DMS153 (cell line): ENCODE results near the gene ZNF746.
"Not testable (repeated sequence)": the region's sequence is repeated elsewhere in the genome, so short reads cannot be mapped to it uniquely, and the experiment has no call there.

Experiments used
- DNase-seq: peaks from one replicate; lab custom pipeline; 2025; lab: John Stamatoyannopoulos, UW

The ZNF746 gene

DNA sequence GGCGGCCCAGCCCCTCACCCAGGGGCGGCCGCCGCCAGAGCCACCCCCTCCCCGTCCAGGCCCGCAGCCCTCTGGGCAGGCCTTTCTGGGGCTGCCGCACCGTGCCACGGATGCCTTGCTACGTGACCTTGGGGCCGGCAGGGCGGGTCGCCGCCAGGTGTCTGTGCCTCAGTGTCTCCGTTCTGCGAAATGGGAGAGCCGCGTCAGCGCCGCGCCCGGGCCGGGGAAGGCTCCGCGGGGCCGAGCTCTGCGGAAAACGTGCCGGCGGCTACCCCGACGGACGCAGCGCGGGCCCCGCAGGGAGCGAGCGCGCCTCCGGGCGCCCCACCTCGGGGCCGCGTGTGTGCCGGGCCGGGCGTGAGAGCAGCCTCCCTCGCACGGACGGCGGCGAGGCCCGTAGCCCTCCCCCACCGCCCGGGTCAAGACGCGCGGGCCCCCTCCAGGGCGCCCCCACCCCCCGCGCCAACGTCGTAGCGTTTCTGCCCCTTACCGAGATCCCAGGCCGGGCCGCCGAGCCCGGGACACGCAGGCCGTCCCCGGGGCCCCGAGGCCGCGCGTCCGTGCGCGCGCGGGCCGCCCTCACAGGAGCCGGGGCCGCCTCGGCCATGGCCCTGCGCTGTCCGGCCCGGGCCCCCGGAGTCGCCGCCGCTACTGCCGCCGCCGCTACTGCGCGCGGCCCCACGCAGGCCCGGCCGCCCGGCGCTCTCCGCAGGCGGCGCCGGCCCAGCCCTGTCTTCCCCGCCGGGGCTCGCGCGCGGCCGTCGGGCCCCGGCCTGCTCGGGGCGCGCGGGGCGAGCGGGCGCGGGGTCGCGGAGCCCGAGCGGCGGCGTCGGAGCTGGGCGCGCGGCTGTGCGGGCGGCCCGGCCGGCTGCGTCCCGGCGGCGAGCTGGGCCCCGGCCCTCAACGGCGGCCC is 37.8 kb downstream of the ZNF746 start:
- DNase-seq, result no peak

DNA sequence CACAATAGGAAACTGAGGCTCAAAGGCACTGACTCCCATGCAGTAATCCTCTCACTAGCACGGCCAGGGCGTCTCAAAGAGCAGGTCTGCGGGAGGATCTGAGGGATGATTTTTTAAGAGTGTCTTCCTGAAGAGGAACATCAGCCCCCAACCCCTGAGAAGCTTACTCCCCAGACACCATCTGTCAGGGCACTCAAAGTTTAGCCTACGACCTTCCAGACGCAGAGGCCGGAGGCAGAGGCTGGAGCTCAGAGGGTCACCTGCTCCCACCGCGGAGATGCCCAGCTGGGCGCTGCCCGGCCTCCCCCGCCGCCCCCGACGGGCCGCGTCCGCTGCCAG is 38.4 kb downstream of the ZNF746 start:
- DNase-seq, result no peak

DNA sequence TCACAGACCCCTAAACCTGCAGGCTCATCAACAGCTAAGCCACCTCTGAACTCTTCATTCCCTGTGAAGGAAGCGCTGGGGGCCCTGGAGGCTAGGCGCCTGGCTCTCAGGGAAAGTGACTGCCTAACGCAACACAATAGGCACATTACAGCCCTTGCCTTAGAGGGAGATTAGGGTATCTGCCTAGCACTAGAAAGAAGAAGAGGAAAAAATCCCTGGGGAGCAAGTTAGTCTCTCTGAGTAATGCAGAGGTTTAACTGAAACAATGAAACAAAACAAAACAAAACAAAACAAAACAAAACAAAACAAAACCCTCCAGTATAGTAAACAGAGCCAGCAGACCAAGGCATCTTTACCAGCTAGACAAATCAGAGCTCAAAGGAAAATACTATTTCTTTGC is 39.4 kb downstream of the ZNF746 start:
- DNase-seq, result no peak

DNA sequence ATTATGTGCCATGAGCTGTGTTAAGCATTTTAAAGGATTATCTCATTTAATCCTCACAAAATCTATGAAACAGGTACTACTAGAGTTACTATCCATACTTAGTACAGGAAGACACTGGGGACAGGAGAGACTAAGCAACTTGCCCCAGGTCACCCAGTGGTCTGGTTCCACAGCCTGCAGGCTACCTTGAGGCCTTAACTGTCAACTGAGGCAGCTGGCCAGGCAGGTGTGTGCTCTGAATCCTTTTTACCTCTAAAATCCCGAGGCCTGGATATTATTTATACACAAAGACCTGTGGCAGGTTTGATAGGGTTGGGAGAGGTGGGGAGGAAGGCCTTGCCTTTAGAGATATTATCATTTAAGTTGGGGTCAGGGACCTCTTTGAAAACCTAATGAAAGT is 39.8 kb downstream of the ZNF746 start:
- DNase-seq, result no peak

DNA sequence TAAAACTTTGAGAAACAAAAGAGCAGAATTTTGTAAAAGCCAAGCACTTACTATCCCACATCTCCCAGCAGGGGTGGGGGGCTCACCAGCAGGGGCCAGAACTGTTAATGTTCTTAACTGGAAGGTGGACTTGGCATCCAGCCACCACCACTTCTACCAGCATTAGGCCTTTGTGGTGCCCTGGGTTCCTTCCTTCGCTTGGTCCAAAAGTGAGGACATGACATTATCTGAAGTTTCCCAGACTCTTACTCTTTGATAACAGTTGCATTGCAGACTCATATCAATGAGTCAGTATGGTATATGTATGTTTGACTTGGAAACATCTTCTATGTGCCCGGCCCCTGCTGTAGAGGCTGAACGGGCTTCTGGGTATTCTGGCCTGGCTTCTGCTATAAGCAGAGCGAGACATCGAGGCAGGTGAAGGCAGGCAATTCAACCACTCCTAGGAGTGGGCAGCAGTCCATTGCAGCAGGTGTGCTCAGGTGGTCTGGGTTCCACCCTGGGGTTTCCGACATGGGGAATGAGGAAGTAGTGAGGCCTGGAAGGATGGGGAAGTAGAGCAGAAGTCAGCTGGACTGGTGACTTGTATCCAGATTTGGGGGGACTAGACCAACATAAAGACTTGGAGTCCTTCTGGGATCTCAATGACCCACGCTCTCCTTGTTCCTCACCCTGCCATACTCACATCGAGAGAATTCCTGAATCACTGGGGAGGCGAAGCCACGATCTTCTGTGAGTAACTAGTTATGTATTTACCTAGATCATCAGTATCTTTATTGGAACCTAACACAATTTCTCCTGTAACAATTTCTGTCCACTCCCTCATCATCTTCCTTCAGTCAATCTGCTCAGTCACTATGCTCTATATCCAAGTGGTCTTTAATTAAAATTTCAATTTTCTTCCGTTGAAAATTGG is 40.8 kb downstream of the ZNF746 start:
- no peak for DNase-seq

DNA sequence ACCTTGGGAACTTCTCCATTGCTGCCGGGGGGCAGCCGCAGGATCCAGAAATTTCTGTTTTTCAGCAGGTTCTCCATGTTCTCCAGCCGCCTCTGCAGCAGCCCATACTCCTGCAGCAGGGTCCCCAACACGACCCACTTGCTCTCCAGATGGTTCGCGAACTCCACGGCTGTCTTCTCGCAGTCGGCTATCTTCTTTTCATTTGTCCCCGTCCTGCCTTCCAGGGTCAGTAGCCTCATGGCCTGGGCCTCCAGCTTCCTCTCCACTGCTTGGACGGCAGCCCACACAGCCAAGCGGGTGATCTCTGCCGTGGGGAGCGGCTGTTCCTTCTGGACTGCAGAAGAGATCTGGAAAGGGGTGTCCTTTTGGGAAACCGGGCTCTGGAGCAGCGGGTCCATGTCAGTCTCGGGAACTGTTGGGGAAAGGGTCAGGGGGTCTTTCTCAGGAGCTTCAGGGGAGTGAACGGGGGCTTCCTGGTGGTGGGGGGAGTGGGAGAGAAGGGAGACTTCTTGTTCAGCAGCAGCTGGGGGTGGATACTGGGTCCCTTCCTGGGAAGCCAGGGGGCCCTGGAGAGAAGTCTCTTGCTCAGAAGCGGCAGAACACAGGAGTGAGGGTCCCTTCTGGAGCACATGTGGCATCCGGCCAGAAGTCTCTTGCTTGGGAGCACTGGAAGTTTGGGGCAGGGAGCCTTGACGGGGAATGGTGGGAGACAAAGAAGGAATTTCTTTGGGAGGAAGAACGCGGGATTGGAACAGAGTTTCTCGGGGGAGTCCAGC is 42.2 kb downstream of the ZNF746 start:
- no peak for DNase-seq

DNA sequence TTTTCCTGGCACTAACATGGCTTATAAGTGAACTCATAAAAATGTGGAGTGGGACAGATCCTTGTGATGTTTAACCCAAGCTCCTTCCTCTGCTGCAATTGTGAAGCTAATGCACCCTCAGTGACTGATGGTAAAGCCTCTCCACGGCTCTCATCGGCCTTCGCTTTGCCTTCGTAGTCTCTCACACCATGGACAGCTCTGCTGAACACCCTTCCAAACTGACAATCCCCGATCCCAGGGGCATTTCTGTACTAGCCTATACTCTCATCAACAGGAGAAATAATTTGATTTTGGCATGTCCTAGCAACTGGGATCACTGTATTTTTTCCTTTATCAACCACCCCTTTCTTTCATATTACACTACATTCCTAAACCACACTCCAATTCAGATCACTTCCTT is 42.9 kb downstream of the ZNF746 start:
- DNase-seq, result no peak

DNA sequence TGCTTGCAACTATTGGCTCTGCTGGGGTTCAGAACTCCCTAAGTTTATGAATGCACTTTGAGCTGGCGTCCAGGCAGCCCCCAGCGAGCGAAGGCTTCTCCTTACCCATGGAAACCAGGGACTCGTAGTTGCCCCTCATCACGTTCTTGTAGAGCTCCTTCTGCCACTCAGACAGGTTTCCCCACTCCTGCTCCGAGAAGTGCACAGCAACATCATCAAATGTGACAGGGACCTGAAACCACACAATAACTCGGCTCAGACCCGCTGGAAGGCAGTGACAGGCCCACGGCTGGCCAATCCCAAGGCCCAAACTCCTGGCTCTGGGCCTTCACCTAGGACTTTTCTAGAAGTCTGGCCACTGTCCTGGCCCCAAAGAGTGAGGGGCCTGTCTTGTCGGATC is 43.6 kb downstream of the ZNF746 start:
- no peak for DNase-seq

DNA sequence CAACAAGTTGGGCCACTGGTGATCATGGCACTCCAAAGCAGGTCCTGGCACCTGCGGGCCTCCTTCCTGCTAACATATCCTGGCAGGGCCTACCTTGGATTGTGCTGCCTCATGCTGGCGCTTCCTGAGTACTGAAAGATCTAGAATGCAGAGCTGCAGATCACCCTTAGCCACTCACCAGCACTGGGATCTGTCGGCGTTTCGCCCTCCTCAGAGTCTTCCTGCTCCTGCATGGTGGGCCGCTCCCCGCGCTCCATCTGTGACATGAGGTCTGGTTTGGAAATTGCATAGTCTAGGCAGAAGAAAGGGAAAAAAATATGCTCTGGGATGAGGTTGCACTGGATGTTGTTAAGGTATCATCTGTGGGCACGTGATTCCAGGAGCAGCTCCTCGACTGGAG is 46.8 kb downstream of the ZNF746 start:
- DNase-seq, result no peak

DNA sequence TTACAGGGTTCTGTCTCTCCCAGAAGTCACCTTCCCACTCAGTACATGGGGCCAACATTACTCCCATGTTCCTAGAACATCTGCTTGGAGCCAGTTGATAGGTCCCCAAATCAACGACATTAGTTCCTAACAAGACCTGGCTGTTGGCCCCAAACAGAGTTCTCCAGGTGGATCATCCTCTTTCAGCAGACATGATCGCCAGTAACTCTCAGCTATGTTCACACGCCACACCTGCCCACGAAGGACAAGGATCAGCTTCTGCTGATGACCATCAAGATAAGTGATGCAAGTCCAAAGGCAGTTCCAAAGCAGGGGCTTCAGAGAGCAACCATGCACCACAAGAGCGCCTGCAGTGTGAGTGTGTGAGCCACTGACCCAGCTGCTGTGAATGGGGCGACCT is 47.7 kb downstream of the ZNF746 start:
- DNase-seq, result no peak

DNA sequence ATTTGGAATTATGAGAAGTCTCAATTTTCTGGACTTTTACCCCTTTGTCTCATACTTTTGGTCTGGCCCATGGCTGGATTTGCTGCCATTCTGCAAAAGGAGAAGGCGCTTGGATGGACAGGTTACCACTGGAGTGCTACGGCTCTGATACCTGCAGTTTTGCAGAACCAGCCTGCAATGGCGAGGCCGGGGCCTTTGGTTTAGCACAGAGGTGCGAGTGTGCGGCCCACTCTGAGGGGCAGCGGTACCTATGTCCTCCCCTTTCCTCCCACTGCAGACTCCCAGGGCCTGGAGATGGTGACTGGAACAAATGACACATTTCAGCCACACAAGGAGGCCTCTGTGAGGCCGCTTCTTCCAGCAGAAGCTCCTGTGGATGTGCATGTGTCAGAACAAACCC is 48.6 kb downstream of the ZNF746 start:
- no peak for DNase-seq

DNA sequence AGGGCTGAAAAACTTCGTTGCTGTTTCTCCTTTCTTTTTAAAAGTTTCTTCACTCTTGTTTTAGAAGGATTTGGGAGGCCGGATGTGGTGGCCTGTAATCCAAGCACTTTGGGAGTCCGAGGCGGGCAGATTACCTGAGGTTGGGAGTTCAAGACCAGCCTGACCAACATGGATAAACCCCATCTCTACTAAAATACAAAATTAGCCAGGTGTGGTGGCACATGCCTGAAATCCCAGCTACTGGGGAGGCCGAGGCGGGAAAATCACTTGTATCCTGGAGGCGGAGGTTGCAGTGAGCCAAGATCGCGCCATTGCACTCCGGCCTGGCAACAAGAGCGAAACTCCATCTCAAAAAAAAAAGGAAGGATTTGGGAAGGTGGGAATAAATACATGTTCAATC is 51.6 kb downstream of the ZNF746 start:
- DNase-seq, result not testable (repeated sequence)

DNA sequence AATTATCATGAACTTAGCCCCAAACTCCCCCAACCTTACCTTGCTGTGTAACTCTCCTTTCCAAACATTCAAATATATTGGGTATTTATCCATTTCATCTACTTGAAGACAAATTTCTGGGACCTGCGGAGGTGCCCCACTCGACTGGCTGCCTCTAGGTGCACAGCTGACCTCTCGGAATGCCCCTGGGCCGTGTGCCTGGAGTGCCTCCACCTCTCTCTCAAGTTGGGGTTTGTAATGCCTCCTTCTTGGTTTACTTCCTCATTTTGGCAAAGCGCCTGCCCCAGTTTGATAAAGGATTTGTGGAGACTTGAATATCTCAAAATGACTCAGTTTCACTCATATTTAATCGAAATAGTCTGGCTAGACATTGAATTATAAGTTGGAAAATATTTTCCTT is 53.3 kb downstream of the ZNF746 start:
- no peak for DNase-seq

DNA sequence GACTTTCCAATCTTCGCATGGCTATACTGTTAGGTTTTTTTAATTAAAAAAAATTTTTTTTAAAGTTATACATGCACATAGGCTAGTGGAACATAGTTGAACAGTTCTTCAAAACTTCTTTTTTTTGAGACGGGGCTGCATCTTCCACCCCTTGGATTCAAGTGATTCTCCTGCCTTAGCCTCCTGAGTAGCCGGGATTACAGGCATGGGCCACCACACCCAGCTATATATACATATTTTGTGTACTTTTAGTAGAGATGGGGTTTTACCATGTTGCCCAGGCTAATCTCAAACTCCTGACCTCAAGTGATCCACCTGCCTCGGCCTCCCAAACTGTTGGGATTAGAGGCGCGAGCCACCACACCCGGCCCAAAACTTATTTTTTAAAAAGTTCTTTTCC is 54.1 kb downstream of the ZNF746 start:
- DNase-seq, result no peak

DNA sequence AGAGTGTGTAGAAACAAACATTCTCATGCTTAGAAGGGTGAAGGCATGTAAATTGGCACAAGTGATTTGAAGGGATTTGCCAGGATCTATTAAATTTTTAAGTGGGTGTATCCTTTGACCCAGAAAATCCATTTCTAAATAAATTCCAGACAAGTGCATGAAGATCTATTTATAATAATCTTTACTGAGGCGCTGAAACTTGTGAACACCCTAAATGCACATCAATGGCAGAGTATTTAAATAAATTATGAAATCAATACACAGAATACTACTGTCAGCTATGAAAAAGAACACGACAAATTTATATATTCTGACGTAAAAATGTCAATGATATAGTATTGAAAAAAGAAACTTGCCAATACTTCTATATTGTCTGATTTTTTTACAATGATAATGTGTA is 54.7 kb downstream of the ZNF746 start:
- DNase-seq, result no peak

DNA sequence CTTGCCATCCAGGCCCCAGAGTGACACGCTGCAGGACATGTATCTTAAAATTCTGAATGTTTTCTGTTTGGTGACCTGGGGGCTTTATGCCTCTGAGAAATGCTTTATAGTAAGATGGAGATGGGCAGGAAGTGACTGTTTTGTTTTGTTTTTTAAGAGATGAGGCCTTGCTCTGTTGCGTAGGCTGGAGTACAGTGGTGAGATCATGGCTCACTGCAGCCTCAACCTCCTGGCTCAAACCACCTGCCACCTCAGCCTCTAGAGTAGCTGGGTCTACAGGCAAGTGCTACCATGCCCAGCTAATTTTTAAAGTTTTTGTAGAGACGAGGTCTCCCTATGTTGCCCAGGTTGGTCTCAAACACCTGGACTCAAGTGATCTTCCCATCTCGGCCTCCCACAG is 57.4 kb downstream of the ZNF746 start:
- DNase-seq, result no peak

DNA sequence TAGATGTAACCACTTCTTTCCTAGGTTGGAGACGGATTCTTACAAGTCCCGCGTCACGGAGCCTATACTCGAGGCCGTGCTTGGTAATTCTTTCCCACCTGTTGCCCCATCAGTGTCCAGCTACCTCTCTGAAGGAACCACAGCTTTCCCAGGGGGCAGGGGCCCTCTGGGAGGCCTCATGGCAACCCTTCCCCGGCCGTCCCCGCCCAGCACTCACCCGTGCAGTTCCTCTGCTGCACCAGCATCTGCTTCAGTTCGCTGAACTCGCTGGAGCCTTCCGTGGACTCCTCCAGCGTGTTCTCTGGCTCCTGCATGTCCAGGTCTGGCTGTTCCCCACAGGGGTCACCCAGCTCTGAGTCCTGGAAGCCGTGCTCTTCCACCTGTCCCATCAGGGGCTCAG is 61.3 kb downstream of the ZNF746 start:
- DNase-seq, result no peak

DNA sequence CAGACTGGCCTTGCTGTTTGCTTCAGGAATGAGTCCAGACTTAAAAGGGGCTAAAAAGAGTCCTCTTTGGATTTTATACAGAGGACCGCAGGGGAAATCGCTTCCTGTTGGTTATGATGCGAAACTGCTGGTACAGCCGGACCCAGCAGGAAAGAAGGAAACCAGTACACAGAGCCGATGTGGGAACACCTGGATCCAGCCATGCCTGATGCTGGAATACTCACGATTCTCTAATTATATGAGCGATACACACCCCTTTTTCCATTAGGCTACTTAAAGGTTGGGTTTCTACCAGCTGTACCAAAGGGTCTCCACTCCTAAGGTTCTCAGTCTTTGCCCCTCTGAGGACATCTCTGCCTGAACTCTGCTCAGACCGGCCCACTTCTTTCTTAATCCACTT is 64.5 kb downstream of the ZNF746 start:
- DNase-seq, result no peak

DNA sequence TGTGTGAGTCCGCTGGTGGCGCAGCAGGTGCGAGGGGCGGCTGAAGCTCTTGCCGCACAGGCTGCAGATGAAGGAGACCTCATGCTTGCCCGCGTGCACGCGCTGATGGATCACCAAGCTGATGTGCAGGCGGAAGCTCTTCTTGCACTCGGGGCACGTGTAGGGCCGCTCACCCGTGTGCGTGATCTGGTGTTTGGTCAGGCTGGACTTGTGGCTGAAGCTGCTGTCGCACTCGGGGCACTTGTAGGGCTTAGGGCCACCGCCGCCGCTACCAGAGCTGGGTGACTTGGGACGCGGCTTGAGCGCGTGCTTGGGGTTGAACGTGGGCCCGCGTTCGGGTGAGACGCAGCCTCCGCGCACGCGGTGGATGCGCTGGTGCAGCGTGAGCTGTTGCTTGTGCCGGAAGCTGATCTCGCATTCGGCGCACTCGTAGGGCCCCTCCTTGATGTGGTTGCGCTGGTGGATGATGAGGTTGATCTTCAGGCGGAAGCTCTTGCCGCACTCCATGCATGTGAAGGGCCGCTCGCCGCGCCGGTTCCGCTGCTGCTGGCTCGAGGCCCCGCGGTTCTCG is 65.4 kb downstream of the ZNF746 start:
- no peak for DNase-seq

DNA sequence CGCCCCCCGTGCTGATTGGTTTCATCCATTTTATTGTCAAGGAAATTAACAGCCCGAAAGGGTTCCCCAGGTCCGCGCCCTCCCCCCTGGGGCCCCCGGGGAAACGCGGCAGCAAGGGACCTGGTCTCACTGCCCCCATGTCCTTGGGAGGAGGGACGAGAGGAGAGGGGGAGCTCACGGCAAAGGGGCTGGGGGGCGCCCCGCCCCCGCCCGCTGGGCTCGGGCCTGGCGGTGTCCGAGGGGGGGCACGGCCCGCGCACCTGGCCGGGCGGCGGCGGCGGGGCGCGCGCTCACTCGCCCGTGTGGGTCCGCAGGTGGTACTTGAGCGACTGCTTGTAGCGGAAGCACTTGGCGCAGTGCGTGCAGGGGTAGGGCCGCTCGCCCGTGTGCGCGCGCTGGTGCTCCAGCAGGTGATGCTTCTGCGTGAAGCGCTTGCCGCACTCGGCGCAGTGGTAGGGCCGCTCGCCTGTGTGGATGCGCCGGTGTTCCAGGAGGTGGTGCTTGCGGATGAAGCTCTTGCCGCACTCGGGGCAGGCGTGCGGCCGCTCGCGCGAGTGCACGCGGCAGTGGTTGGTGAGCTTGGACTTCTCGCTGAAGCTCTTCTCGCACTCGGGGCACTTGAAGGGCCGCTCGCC is 66.0 kb downstream of the ZNF746 start:
- DNase-seq, result no peak

DNA sequence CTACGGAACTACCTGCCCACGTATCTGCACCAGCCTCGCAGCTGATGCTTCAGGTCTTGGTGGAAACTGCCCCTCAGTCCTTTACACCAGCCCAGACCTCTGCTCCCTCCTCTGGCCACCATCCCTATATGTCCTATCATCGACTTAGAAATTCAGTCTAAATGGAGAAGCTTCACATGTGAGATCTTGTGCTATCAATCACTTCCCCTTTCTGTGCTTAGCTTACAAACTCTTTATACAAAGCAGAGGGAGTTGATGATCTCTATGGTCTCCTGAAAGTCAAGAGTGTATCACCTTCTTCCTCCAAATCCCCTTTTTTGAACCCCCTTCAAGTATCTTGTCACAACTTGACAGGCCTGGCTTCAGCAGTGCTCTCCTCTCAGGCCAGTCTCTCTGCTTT is 67.4 kb downstream of the ZNF746 start:
- no peak for DNase-seq

DNA sequence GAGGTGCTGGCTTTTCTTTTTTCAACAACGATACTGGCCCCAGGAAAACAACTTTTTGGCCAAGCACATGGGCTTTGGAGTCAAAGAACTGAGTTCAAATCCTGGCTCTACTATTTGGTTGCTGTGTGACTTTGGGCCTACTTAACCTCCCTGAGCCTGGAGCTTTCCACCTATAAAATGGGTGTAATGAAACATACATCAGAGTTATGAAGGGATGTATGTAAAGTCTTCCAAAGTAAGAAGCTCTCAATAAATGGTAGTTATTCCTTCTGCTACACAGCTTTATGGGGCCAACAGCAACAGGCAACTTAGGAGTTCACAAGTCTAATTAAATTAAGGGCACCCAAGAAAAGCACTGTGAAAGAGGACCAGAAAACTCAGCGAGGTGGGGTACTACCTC is 69.7 kb downstream of the ZNF746 start:
- no peak for DNase-seq
